Hepatocyte (in vitro differentiated cells): Measurements from ENCODE around the gene ADGRE3.

Experiments
- CTCF ChIP-seq: fragments of 200-600 bp; sonication (generic); IDR thresholded peaks from 2 replicates; pipeline ENCODE4 v1.5.1; 2016; ENCODE audit warnings: antibody characterized with exemption, mild to moderate bottlenecking; ENCODE audit not compliant: poor library complexity
- EZH2 ChIP-seq: fragments of 200-600 bp; sonication (generic); IDR thresholded peaks from 2 replicates; pipeline ENCODE4 v1.6.1; 2016; ENCODE audit warnings: antibody characterized with exemption, mild to moderate bottlenecking, borderline replicate concordance
- EZH2phosphoT487 ChIP-seq: fragments of 200-600 bp; sonication (generic); IDR thresholded peaks from one replicate; pipeline ENCODE4 v1.6.1; 2018; ENCODE audit warnings: antibody characterized with exemption, mild to moderate bottlenecking, low read depth, moderate library complexity; ENCODE audit not compliant: unreplicated experiment, severe bottlenecking

DNA sequence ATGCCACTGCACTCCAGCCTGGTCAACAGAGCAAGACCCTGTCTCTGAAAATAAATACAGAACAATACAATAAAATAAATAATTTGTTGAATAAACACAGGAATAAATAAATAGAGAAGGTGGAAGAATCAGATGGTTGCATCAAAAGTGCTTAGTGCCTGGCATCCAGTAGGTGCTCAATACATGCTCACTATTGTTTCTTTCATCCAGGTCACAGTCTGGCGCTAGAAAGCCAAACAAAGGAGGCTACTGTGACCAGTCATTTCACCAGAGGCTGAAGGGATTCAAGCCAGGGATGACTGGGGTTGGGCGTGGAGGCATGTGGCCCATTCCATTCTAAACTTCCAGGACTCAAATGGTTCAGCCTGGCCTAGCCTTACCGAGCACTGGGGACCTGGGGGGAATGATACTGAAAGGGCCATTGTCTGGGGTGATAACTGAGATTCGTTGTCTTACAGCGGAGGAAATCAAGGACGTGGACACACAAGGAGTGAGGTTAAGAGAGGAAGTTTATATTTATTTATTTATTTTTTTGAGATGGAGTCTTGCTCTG is 99.1 kb downstream of the ADGRE3 start:
- TF ChIP-seq CTCF (no peak), EZH2 (no peak), EZH2phosphoT487 (no peak)
